H1 (cell line): Measurements from ENCODE around the gene ATP2B1. TPM values are rescaled to one million over a fixed set of nuclear protein-coding genes. Genes with fewer than 3 reads are reported as not detected.

ENCODE experiments used
- GTF2F1 ChIP-seq: IDR thresholded peaks from 2 replicates; pipeline ENCODE4 v1.6.1; 2012; ENCODE audit warnings: low read depth, low read length, improper control_type of control experiment, borderline replicate concordance
- SIRT6 ChIP-seq: IDR thresholded peaks from one replicate; pipeline ENCODE4 v1.7.1; 2012; ENCODE audit warnings: low read length, inconsistent platforms
- SRF ChIP-seq: IDR thresholded peaks from 2 replicates; pipeline ENCODE4 v1.6.1; 2011; ENCODE audit warnings: mild to moderate bottlenecking, low read depth, low read length, moderate library complexity
- polyA plus RNA-seq, 7 experiments: library from polyadenylated mRNA; depleted of rRNA in 3 of 7; stranded (reverse) in 5 of 7; unstranded in 2 of 7; fragments of >200 nt in 5 of 7; fragments of 200-250 nt in 2 of 7; gene quantifications; 1 replicate in 5 of 7; 2 replicates in 1 of 7; 4 replicates in 1 of 7; pipeline versions ENCODE4 v1.2.1 to v1.2.3, GENCODE V29; 2011 to 2013; ENCODE audit warnings: missing spikeins in 2 of 7, mixed read lengths in 2 of 7
- total RNA-seq: library from RNA; stranded (reverse); fragmentation: NEBNext Ultra II Directional; extraction: Animal tissue kit (Norgen Biotek cat#: 25700); gene quantifications from 2 replicates; pipeline ENCODE4 v1.2.1, GENCODE V29; 2021
- TF ChIP-seq, protein P1 (sequence below): IDR thresholded peaks from 2 replicates; pipeline ENCODE4 v1.6.1; 2011; ENCODE audit warnings: low read depth, mild to moderate bottlenecking, low read length; ENCODE audit not compliant: insufficient read depth

Gene ATP2B1
- total and polyA plus RNA-seq, 2 of the 8 experiments (the other 6 are each of a cell fraction or from before 2014, with no cell fraction given), result 4.3 to 32.0 TPM

DNA sequence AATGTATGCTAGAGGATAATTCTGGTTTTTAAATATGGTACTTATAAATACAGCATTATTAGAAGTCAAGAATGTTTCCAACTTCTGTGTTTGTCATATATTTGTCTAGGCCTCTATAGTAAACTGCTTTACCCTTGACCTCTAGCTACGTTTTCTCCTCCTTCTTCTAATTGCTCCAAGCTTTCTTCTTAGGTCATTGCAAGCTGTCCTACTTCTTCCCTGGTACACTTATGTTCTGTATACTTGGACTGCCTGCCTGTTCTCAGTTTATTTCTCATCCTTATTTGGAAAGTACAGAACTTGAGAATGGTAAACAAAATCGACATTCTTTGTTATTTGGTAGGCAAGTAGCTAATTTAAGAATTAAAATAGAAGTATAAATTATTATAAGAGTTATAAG lies 23.9 kb upstream of the ATP2B1 start (continued):
- TF ChIP-seq, protein P1, sequence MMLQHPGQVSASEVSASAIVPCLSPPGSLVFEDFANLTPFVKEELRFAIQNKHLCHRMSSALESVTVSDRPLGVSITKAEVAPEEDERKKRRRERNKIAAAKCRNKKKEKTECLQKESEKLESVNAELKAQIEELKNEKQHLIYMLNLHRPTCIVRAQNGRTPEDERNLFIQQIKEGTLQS, result no peak
- TF ChIP-seq SRF (no peak), SIRT6 (no peak), GTF2F1 (no peak)
